RWPE2 (cell line): ENCODE measurements around the gene ZGLP1.

Source experiments
- ATAC-seq: fragments of 200-7000 bp; cut with Tn5 transposase; 3 replicates; pipeline ENCODE4 v1.9.1; 2021; ENCODE audit warnings: low read depth
- DNase-seq: peaks from one replicate; pipeline ENCODE4 v3.0.0-alpha.2; 2020; ENCODE audit warnings: low spot score
- H3K27ac ChIP-seq: fragments of 450-650 bp; 2 replicates; pipeline ENCODE4 v1.5.1; 2017; ENCODE audit warnings: mild to moderate bottlenecking; ENCODE audit not compliant: poor library complexity, severe bottlenecking
- H3K27me3 ChIP-seq: fragments of 250-450 bp; sonication (Bioruptor Pico); 2 replicates; pipeline ENCODE4 v1.5.1; 2021; ENCODE audit warnings: mild to moderate bottlenecking, moderate library complexity; ENCODE audit not compliant: insufficient read depth, poor library complexity, severe bottlenecking
- H3K36me3 ChIP-seq: fragments of 250-450 bp; sonication (Bioruptor Pico); 2 replicates; pipeline ENCODE4 v1.5.1; 2020; ENCODE audit warnings: low read depth, mild to moderate bottlenecking, moderate library complexity
- H3K4me1 ChIP-seq: fragments of 250-450 bp; sonication (Bioruptor Pico); 2 replicates; pipeline ENCODE4 v1.5.1; 2021; ENCODE audit warnings: mild to moderate bottlenecking, moderate library complexity; ENCODE audit not compliant: insufficient read depth, poor library complexity, severe bottlenecking
- H3K4me3 ChIP-seq: fragments of 250-450 bp; sonication (Bioruptor Pico); 2 replicates; pipeline ENCODE4 v1.5.1; 2021; ENCODE audit warnings: mild to moderate bottlenecking, moderate library complexity; ENCODE audit not compliant: severe bottlenecking
- H3K9me3 ChIP-seq: fragments of 250-450 bp; sonication (Bioruptor Pico); 2 replicates; pipeline ENCODE4 v1.5.1; 2021; ENCODE audit warnings: mild to moderate bottlenecking, moderate library complexity; ENCODE audit not compliant: severe bottlenecking
- TF ChIP-seq, protein P1 (sequence below): fragments of 450-650 bp; IDR thresholded peaks from one replicate; pipeline ENCODE4 v1.5.1; 2017; ENCODE audit warnings: mild to moderate bottlenecking, moderate library complexity; ENCODE audit not compliant: poor library complexity, severe bottlenecking

Gene ZGLP1

DNA sequence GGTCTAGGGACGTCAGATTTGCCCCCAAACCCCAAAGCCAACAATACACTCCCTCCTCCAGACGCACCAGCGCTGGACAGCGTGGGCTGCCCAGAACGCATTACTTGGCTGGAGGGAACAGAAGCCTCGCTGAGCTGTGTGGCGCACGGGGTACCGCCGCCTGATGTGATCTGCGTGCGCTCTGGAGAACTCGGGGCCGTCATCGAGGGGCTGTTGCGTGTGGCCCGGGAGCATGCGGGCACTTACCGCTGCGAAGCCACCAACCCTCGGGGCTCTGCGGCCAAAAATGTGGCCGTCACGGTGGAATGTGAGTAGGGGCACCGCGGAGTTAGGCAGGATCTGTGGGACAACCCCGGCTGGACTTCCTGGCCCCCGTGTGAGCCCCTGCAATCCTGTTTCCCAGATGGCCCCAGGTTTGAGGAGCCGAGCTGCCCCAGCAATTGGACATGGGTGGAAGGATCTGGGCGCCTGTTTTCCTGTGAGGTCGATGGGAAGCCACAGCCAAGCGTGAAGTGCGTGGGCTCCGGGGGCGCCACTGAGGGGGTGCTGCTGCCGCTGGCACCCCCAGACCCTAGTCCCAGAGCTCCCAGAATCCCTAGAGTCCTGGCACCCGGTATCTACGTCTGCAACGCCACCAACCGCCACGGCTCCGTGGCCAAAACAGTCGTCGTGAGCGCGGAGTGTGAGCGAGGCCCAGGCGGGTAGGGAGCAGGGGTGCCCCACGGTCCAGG lies 15.8 kb downstream of the ZGLP1 start:
- Histone ChIP-seq H3K36me3 (peaks cover 7% of the 10 kb centered on the region; the same call in 1 of the 2 replicates), H3K4me1 (peaks cover 4% of the 10 kb centered on the region), H3K4me3 (no peak overlapping the region), H3K9me3 (no peaks in the 10 kb centered on the region), H3K27me3 (no peaks in the 10 kb centered on the region), H3K27ac (no peak overlapping the region)
- DNase-seq (no peak), ATAC-seq (no peak)
- TF ChIP-seq, protein P1, sequence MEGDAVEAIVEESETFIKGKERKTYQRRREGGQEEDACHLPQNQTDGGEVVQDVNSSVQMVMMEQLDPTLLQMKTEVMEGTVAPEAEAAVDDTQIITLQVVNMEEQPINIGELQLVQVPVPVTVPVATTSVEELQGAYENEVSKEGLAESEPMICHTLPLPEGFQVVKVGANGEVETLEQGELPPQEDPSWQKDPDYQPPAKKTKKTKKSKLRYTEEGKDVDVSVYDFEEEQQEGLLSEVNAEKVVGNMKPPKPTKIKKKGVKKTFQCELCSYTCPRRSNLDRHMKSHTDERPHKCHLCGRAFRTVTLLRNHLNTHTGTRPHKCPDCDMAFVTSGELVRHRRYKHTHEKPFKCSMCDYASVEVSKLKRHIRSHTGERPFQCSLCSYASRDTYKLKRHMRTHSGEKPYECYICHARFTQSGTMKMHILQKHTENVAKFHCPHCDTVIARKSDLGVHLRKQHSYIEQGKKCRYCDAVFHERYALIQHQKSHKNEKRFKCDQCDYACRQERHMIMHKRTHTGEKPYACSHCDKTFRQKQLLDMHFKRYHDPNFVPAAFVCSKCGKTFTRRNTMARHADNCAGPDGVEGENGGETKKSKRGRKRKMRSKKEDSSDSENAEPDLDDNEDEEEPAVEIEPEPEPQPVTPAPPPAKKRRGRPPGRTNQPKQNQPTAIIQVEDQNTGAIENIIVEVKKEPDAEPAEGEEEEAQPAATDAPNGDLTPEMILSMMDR: no peak

DNA sequence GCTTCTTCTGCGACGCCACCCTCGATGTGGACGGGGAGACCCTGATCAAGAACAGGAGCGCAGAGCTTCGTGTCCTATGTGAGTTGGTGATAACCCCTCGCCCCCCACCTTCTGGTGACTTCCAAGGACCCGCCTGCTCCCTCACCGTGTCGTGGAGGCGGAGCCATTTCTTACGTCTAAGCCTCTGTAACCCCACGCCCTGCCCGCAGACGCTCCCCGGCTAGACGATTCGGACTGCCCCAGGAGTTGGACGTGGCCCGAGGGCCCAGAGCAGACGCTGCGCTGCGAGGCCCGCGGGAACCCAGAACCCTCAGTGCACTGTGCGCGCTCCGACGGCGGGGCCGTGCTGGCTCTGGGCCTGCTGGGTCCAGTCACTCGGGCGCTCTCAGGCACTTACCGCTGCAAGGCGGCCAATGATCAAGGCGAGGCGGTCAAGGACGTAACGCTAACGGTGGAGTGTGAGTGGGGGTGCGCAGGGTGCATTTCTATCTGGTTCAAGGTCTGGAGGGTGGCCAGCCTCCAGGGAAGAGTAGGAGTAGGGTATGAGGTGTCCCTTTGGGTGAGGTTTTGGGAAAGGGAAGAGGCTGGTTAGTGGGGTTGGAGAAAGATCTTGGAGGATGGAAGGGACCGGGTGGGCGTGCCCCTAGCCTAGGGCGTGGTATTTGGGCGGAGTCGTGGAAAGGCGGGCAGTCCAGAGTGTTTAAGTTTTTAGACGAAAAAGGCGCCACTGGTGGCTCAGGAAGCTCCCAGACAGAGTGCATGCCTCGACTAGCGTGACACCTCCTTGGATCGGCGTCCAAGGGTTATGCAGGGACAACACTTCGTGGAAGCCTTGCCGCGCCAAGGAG lies 16.6 kb downstream of the ZGLP1 start:
- Histone ChIP-seq H3K9me3 (no peaks in the 10 kb centered on the region), H3K36me3 (peaks cover 7% of the 10 kb centered on the region; the same call in 1 of the 2 replicates), H3K27me3 (no peaks in the 10 kb centered on the region), H3K27ac (no peak overlapping the region), H3K4me1 (peaks cover 7% of the 10 kb centered on the region), H3K4me3 (no peak overlapping the region)
- TF ChIP-seq, protein P1: no peak
- DNase-seq (no peak), ATAC-seq (no peak)

DNA sequence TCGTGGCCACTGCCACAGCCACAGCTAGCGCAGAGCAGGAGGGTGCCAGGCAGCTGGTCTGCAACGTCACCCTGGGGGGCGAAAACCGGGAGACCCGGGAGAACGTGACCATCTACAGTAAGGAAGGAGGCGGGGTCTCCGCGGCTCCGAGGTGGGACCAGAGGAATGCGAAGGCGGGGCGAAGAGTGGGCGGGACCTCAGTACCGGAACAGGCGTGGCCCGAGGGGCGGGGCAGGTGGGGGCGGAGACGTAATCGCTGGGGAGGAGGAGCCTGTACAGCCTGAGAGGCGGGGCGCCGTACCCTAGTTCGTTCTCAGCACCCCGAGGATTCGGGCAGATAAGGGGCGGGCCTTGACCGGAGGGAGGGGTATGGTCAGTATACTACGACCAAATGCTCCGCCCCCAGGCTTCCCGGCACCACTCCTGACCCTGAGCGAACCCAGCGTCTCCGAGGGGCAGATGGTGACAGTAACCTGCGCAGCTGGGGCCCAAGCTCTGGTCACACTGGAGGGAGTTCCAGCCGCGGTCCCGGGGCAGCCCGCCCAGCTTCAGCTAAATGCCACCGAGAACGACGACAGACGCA lies 17.3 kb downstream of the ZGLP1 start:
- Histone ChIP-seq H3K4me1 (peaks cover 7% of the 10 kb centered on the region), H3K27ac (no peak overlapping the region)
- ATAC-seq: peak; percentile 32

DNA sequence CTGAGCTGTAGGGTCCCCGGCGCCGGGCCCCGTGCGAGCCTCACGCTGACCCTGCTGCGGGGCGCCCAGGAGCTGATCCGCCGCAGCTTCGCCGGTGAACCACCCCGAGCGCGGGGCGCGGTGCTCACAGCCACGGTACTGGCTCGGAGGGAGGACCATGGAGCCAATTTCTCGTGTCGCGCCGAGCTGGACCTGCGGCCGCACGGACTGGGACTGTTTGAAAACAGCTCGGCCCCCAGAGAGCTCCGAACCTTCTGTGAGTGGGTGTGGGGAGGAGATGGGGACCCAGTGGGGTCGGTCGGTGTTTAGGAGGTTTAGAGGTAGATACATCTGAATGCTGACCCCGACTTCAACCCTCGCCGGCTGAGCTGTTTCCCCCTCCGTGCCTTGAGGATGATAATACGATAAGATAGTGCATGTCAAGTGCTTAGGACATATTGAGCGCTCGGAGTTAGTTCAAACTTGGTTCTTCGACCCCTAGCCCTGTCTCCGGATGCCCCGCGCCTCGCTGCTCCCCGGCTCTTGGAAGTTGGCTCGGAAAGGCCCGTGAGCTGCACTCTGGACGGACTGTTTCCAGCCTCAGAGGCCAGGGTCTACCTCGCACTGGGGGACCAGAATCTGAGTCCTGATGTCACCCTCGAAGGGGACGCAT lies 17.9 kb downstream of the ZGLP1 start:
- H3K27ac ChIP-seq: no peak overlapping the region
- peak overlapping the region; percentile 47 for H3K4me3 ChIP-seq
- H3K9me3 ChIP-seq: no peaks in the 10 kb centered on the region
- DNase-seq (no peak), ATAC-seq (peak; percentile 1; the same call in 1 of the 3 replicates)
- peaks cover 8% of the 10 kb centered on the region for H3K4me1 ChIP-seq
- no peaks in the 10 kb centered on the region for H3K27me3 ChIP-seq
- TF ChIP-seq, protein P1: no peak
- H3K36me3 ChIP-seq: peaks cover 7% of the 10 kb centered on the region; the same call in 1 of the 2 replicates

More for the DNA sequence above, 17.3 kb downstream of the ZGLP1 start:
- Histone ChIP-seq H3K4me3 (peak overlapping the region; percentile 47), H3K9me3 (no peaks in the 10 kb centered on the region), H3K27me3 (no peaks in the 10 kb centered on the region), H3K36me3 (peaks cover 7% of the 10 kb centered on the region; the same call in 1 of the 2 replicates)
- DNase-seq: no peak
- TF ChIP-seq, protein P1: no peak
